Body of pancreas (tissue), 4 donors: ENCODE results near the gene SRP54. TPM values are rescaled to one million over a fixed set of nuclear protein-coding genes. Genes with fewer than 3 reads are reported as not detected.

ENCODE experiments used
- ATAC-seq: fragments of 150-250 bp; one replicate; pipeline ENCODE4 v1.9.1; 2016
- DNase-seq, 4 donors: peaks; one replicate each; pipeline ENCODE4 v3.0.0-alpha.2; 2019
- H3K27ac ChIP-seq, 4 donors: fragments of 200-600 bp; sonication (generic); 1 replicate in 3 of 4; 2 replicates in 1 of 4; pipeline versions ENCODE4 v1.5.1 to v1.6.1; 2016 to 2019; ENCODE audit warnings: mild to moderate bottlenecking in 1 of 4, mixed read lengths in 1 of 4, moderate library complexity in 1 of 4
- H3K27me3 ChIP-seq, 2 donors: fragments of 200-600 bp; sonication (generic); one replicate each; pipeline ENCODE4 v1.6.0; 2016; ENCODE audit warnings: mild to moderate bottlenecking in 1 of 2
- H3K36me3 ChIP-seq, 2 donors: fragments of 200-600 bp; sonication (generic); replicated peaks in 1 of 2; 2 replicates each; pipeline ENCODE4 v1.5.1; 2016; ENCODE audit warnings: low read depth in 2 of 2; ENCODE audit not compliant: insufficient read depth in 1 of 2
- H3K4me1 ChIP-seq: fragments of 200-600 bp; sonication (generic); one replicate; pipeline ENCODE4 v1.6.0; 2016
- H3K4me3 ChIP-seq, 2 donors: fragments of 200-600 bp; sonication (generic); 1 replicate in 1 of 2; 2 replicates in 1 of 2; pipeline ENCODE4 v1.5.1; 2016 to 2019
- H3K9me3 ChIP-seq, 3 donors: fragments of 200-600 bp; sonication (generic); 1 replicate in 2 of 3; 2 replicates in 1 of 3; pipeline ENCODE4 v1.5.1; 2016
- CTCF ChIP-seq, 7 experiments: fragments of 450-650 bp in 4 of 7; fragments of 200-600 bp in 3 of 7; sonication (generic) in 3 of 7; IDR thresholded peaks; one replicate each; pipeline ENCODE4 v1.5.1; 2016 to 2019; ENCODE audit warnings: antibody characterized with exemption in 7 of 7
- POLR2A ChIP-seq, 3 donors: fragments of 450-650 bp; IDR thresholded peaks; one replicate each; pipeline ENCODE4 v1.6.1; 2016; ENCODE audit warnings: antibody characterized with exemption in 3 of 3, mild to moderate bottlenecking in 2 of 3
- WGBS, 2 donors: methylation state at CpG; one replicate each; pipeline ENCODE4 v1.1.5; 2017; 5-methylcytosine and 5-hydroxymethylcytosine counted together
- intact Hi-C: fragments of 100-400 bp; cut with DNase I; formaldehyde crosslinking; loops from one replicate; pipeline ENCODE4 v1.15.1; 2023
- total RNA-seq, 2 donors: library from RNA; depleted of rRNA; stranded (reverse); fragments of >200 nt; gene quantifications; one replicate each; pipeline ENCODE4 v1.1.0, GENCODE V29; 2016

The SRP54 gene
- total RNA-seq, 2 donors from 2014 or later: 38.2 to 61.5 TPM

DNA sequence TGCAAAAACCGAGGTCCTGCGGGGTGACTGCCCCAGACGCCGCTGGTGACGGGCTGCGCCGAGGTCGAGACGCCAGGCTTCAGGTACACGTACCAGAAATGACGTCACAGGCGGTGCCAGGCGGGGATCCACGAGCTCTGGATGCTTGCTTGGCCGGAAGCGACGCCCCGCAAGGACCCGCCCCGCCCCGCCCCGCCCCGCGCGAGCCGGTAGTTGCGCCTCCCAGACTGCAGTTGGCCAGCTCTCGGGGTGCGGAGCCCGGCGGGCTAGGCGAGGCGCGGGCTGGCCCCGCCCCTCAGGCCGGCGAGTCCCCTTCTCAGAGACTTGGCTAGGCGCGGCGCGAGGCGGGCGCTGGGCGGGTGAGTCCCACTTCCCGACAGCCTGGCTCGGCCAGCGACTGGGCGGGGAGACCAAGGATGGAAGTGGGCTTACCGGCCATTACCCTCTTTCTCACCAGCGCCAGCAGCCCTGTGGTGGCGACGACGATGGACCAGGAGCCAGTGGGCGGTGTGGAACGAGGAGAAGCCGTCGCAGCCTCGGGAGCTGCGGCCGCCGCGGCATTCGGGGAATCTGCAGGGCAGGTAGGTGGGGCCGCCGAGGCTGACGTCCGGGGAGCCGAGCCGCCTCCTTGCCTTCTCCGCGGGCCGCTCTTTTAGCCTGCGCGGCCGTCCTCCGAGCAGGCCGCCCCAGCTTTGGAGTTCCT is 63.4 kb downstream of the SRP54 start, which contains the start of gene FAM177A1:
FAM177A1 (plus strand) TSS at position 225 of the 703 bp plus-strand sequence; CDS start at position 417, 192 bp downstream.
- ATAC-seq: peak; percentile 95
- Histone ChIP-seq H3K9me3 (no peaks in the 10 kb centered on the region), H3K4me3 (peak within 1 kb of the TSS; percentile 40 to 68), H3K27me3 (no peaks in the 10 kb centered on the region), H3K4me1 (peaks cover 23% of the 10 kb centered on the region), H3K36me3 (no peaks in the 10 kb centered on the region), H3K27ac (peak within 1 kb of the TSS; percentile 91 to 96 (median 96))
- peak; percentile 98 to 100 (median 99) for DNase-seq
- intact Hi-C loops: no loop called here
- WGBS, 2 donors: 0% methylated on average over 1 to 57 of the region's 77 CpGs
- TF ChIP-seq CTCF (IDR thresholded peaks at IDR 0.05) (peak in 2 of 7 experiments; percentile 6 to 13), POLR2A (IDR thresholded peaks at IDR 0.05) (peak; percentile 96 to 97 (median 96))

DNA sequence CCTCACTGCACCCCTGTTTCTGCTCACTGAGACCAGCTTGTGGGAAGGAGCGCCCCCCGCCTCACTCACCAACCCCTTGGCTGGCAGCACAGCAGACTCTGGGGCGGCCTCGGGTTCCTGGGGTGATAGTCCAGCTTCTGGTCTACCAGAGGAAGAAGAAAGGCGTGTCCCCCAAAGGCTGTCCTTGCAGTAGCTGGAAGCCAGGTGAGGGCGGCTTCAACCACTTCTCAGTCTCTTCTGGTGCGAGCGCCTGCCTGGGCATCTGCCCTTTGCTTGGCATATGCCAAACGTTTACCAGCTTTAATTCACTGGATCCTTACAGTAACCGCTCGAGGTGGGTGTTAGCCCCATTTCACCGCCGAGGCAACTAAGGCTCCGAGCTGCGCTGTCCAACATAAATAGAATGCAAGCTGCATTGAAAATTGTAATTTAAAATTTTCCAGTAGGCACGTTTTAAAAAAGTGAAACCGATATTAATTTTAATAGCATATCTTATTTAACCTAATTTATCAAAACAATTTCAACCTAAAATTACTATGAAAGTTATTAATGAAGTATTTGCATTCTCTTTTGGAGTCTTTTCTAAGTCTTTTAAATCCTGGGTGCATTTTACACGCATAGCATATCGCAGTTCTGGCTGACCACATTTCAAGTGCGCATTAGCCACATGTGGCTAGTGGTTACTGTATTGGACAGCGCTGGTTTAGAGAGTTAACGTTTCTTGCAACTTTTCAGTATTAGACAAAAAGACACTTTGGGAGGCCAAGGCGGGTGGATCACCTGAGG is 64.2 kb downstream of the SRP54 start:
- intact Hi-C loops: no loop called here
- peak; percentile 53 to 65 (median 60) for DNase-seq
- 16 to 17% methylated on average over 21 to 23 of the region's 23 CpGs for WGBS, 2 donors

GRCh38 chr14:35047976-35048513 is 65.3 kb downstream of the SRP54 start:
- no peaks in the 10 kb centered on the region for H3K36me3 ChIP-seq
- no peak for ATAC-seq
- intact Hi-C loops: no loop called here
- H3K27me3 ChIP-seq: no peaks in the 10 kb centered on the region
- H3K4me3 ChIP-seq: no peak overlapping the region
- DNase-seq: no peak
- H3K4me1 ChIP-seq: peaks cover 23% of the 10 kb centered on the region
- TF ChIP-seq POLR2A (IDR thresholded peaks at IDR 0.05) (no peak), CTCF (IDR thresholded peaks at IDR 0.05) (no peak)
- no peaks in the 10 kb centered on the region for H3K9me3 ChIP-seq
- 29 to 43% methylated on average over 4 of the region's 4 CpGs for WGBS, 2 donors
- no peak overlapping the region for H3K27ac ChIP-seq

More for the DNA sequence above, 64.2 kb downstream of the SRP54 start:
- Histone ChIP-seq H3K27me3 (no peaks in the 10 kb centered on the region), H3K27ac (peak overlapping the region; percentile 91 to 96 (median 96)), H3K36me3 (no peaks in the 10 kb centered on the region), H3K4me3 (peak overlapping the region; percentile 40 to 68), H3K9me3 (no peaks in the 10 kb centered on the region), H3K4me1 (peaks cover 23% of the 10 kb centered on the region)
- TF ChIP-seq CTCF (IDR thresholded peaks at IDR 0.05) (peak in 2 of 7 experiments; percentile 25 to 33), POLR2A (IDR thresholded peaks at IDR 0.05) (no peak)
- peak; percentile 15 for ATAC-seq

DNA sequence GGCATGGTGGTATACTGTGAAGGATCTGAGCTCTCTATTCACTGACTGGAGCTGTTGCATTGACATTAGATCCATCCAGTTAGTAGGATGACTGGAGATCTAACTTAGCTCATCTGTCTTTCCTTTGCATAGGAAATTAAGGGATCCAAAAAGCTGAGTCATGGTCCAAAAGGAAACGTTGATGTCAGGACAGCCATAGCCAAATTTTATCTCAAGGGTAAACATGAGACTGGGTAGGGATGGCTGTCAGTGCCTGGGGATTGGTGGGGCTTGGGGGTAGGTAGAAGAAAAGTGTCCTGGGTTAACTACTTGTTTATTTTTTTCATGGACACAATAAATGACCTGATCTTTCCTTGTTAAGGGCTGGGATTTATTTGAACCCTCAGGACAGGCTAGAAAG is 67.9 kb downstream of the SRP54 start:
- DNase-seq (no peak), ATAC-seq (no peak)
- TF ChIP-seq POLR2A (IDR thresholded peaks at IDR 0.05) (no peak), CTCF (IDR thresholded peaks at IDR 0.05) (no peak)
- Histone ChIP-seq H3K27me3 (no peaks in the 10 kb centered on the region), H3K4me3 (no peak overlapping the region), H3K27ac (no peak overlapping the region), H3K9me3 (no peaks in the 10 kb centered on the region), H3K4me1 (peaks cover 17% of the 10 kb centered on the region), H3K36me3 (peaks cover 0 to 7% of the 10 kb centered on the region in 2 donors)
- intact Hi-C loops: no loop called here
- WGBS, 2 donors: 8 to 10% methylated on average over 1 of the region's 1 CpG
